HT1080 (cell line): ENCODE results near the gene FFAR1. TPM values are rescaled to one million over a fixed set of nuclear protein-coding genes. Genes with fewer than 3 reads are reported as not detected.
"Not testable (repeated sequence)": the region's sequence is repeated elsewhere in the genome, so short reads cannot be mapped to it uniquely, and the experiment has no call there.

Source experiments
- DNase-seq: peaks from one replicate; pipeline ENCODE4 v3.0.0-alpha.2; 2015; ENCODE audit warnings: low read depth
- total RNA-seq: library from RNA; depleted of rRNA; stranded (reverse); fragments of >200 nt; shearing (Covaris generic); gene quantifications from 2 replicates; pipeline ENCODE4 v1.2.3, GENCODE V29; 2014

FFAR1 gene
- total RNA-seq, 1 experiment from 2014 or later: 0.06 TPM

- not testable (repeated sequence) for DNase-seq
These were observed 12.4 kb downstream of the FFAR1 start for GRCh38 chr19:35360081-35360480.

DNA sequence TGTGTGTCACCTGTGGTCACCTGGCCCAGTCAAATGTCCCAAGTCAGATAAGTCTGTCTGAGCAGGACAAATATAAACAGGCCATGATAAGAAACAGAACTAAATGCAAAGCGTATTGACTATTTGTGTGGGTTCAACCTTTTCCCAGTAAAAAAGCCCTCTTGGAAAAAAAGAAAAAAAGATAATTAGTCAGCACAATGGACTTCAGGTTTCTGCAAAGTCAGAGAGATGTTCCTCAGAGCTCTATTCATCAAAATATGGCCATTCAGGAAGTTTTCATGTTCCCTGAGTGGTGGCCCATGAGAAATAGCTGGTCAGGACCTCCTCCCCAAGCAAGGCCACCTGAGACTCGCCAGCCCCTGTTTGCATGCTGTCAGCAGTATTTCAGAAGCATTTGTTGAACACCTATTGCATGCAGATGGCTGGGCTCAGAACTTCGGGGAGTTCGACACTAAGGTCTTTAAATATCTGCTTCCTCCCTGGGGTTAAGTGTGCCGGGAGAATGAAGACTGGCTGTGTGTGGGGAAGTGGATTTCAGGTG, 13.2 kb downstream of the FFAR1 start:
- no peak for DNase-seq

GRCh38 chr19:35362261-35363000, 14.7 kb downstream of the FFAR1 start:
- no peak for DNase-seq

DNA sequence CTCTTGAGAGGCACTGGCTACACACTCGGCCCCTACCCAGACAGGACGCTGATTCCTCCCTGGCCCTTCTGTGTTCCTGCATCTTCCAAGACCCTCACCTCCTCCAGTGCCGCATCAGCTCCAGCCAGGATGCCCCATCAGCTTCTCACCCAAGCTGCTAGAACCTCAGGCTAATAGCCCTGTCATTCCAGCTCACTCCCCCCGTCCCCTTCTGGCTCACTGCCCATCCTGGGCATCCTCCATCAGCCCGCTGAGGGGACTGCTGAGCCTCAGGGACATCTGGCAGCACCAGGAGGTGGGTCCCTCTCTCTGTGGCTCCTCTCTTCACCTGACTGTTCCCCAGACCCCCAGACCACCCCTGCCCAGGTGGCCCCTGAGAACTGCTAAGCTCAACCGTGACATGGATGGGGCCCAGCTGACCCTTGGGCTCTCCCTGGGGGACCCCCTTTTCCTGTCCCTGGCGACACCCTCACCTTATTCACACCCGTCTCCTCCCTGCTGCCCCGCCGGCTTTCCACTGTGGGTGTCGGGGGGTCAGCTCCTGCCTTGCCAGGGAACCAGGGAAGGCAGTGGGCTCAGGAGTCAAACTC, 15.4 kb downstream of the FFAR1 start:
- DNase-seq: no peak

DNA sequence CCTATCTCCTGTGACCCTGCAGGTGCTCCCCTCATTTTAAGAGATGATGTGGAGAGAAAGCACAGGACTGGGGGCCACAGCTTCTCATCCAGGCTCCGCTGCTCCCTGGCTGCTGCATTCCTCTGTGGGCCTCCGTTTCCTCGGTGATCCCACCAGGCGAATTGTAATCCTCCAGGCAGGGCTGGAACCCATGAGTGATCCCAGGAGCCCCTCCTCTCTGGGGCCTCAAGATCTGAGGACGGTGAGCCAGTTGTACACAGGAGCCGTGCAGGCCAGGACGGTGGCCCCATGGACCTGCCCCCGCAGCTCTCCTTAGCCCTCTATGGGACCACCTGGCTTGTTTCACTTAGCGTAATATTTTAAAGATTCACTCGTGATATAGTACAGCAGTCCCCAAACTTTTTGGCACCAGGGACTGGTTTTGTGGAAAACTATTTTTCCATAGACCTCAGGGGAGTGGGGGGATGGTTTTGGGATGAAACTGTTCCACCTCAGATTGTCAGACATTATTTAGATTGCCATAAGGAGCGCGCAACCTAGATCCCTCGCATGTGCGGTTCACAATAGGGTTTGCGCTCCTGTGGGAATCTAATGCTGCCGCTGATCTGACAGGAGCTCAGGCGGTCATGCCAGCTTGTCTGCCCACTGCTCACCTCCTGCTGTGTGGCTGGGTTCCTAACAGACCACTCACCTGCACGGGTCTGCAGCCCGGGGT, 16.2 kb downstream of the FFAR1 start:
- no peak for DNase-seq

- DNase-seq: no peak
These were observed 17.6 kb downstream of the FFAR1 start for GRCh38 chr19:35365303-35365702.

GRCh38 chr19:35368378-35368777, 20.7 kb downstream of the FFAR1 start:
- DNase-seq: no peak

- no peak for DNase-seq
These were observed 21.8 kb downstream of the FFAR1 start for GRCh38 chr19:35369522-35369921.

GRCh38 chr19:35370722-35371121, 23.0 kb downstream of the FFAR1 start, which contains the start of gene GPR42:
GPR42 (plus strand) TSS chr19:35371068; CDS start chr19:35371360, 292 bp downstream.
- DNase-seq: no peak

GRCh38 chr19:35373492-35373891, 25.8 kb downstream of the FFAR1 start:
- DNase-seq: no peak

DNA sequence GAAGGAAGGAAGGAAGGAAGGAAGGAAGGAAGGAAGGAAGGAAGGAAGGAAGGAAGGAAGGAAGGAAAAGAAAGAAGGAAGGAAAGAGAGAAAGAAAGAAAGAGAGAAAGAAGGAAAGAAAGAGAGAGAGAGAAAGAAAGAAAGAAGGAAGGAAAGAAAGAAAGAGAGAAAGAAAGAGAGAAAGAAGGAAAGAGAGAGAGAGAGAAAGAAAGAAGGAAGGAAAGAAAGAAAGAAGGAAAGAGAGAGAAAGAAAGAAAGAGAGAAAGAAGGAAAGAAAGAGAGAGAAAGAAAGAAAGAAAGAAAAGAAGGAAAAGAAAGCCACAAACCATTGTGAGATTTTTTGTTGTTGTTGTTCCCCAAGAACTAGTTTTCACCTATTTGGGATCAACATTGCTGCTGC, 26.3 kb downstream of the FFAR1 start:
- not testable (repeated sequence) for DNase-seq

DNA sequence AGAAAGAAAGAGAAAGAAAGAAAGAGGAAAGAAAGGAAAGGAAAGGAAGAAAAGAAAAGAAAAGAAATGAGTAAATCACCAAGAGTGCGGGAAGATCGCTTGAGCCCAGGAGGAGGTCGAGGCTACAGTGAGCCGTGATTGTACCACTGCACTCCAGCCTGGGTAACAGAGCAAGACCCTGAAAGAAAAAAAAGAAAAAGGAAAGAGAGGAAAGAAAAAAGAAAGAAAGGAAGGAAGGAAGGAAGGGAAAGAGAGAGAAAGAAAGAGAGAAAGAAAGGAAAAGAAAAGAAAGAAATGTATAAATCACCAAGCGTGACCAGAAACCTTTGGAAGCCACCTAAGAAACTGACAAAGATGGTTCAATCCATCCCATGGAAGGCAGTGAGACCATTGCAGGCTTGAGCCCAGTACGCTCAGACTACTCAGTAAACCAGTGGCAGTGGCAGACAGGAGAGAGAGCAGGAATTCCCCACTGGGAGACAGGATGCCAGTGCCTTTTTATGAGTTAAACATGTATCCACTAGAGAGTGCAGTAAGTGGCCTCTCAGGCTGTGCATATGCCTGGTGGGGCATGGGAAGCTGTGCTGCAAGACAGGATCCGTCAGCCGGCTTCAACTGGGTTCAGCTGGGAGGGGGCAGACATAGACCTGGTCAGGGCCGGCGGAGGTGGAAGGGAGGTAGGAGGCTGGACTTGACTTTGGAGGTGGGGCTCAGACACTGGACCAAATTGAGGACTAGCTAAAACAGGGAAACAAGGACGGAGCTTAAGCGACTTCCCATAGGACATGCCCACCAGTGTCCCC, 28.0 kb downstream of the FFAR1 start:
- no peak for DNase-seq

GRCh38 chr19:35377656-35378055, 30.0 kb downstream of the FFAR1 start:
- DNase-seq: no peak

DNA sequence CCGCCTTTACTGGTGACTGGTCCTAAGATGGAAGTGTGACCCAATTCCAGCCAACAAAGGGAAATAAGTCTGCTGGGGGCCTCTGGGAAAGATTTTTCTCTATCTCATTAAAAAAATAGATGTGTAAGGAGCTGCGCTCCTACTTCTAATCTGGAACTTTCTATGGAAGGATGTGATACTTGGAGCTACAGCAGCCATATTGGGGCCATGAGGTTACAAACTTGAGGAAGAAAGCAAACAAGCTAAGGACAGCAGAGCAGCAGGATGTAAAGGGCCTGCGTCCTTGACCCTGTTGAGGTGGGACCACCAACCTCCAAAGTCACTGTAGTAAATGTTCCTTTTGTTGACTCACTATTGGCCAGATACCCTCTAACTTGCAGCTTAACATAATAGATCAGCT, 30.7 kb downstream of the FFAR1 start:
- DNase-seq: no peak

DNA sequence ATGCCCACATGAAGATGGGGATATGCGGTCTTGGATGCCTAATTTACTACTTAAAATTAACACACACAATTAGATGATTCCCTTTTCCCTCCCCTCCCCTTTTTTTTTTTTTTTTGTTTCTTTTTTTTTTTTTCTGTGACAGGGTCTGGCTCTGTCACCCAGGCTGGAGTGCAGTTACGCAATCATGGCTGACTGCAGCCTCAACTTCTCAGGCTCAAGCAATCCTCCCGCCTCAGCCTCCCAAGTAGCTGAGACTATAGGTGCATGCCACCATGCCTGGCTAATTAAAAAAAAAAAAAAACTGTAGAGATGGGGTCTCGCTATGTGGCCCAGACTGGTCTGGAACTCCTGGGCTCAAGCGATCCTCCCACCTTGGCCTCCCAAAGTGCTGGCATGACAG, 31.8 kb downstream of the FFAR1 start:
- not testable (repeated sequence) for DNase-seq

GRCh38 chr19:35379992-35380391, 32.3 kb downstream of the FFAR1 start:
- DNase-seq: no peak

GRCh38 chr19:35380450-35381124, 32.9 kb downstream of the FFAR1 start:
- DNase-seq: no peak

DNA sequence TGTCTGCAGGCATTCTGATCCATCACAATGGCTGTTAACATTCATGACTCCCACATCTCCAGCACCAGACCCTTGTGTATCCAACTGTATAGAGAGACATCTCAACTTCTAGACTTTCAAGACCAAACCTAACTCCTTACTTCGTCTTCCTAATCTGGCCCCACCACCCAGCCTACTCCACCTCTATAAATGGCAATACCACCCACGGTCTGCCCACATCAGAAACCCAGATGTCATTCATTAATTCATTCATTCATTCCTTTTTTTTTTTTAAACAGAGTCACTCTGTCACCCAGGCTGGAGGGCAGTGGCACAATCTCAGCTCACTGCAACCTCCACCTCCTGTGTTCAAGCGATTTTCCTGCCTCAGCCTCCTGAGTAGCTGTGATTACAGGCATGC, 33.6 kb downstream of the FFAR1 start:
- no peak for DNase-seq

GRCh38 chr19:35381926-35382325, 34.2 kb downstream of the FFAR1 start:
- no peak for DNase-seq

DNA sequence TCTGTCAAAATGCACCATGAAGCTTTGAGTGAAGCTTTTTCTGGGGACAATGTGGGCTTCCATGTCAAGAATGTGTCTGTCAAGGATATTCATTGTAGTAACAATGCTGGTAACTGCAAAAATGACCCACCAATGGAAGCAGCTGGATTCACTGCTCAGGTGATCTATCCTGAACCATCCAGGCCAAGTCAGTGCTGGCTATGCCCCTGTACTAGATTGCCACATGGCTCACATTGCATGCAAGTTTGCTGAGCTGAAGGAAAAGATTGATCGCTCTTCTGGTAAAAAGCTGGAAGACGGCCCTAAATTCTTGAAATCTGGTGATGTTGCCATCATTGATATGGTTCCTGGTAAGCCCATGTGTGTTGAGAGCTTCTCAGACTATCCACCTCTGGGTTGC, 35.8 kb downstream of the FFAR1 start:
- DNase-seq: no peak
